Activated CD8-positive, alpha-beta T cell treated with anti-CD3 and anti-CD28 coated beads for 36 hours (primary cell): ENCODE data around the gene SPC25. TPM values are rescaled to one million over a fixed set of nuclear protein-coding genes. Genes with fewer than 3 reads are reported as not detected.

Source experiments
- ATAC-seq: fragments of 200-7000 bp; cut with Tn5 transposase; one replicate; pipeline ENCODE4 v1.10.0; 2021; ENCODE audit warnings: mild to moderate bottlenecking, moderate library complexity
- CTCF ChIA-PET: fragments of 350-600 bp; sonication (Branson Sonifier 250); formaldehyde crosslinking; loops from one replicate; lab custom pipeline; 2021; ENCODE audit warnings: antibody characterized with exemption; lab: Charles Lee
- POLR2A ChIA-PET: fragments of 350-600 bp; sonication (Branson Sonifier 250); formaldehyde crosslinking; loops from one replicate; lab custom pipeline; 2021; ENCODE audit warnings: antibody characterized with exemption; lab: Charles Lee
- DNase-seq: peaks from one replicate; pipeline ENCODE4 v3.0.0-alpha.2; 2020
- H3K27ac Mint-ChIP-seq: one replicate; pipeline ENCODE4 v1.8.0; 2021; ENCODE audit warnings: mild to moderate bottlenecking, mixed read lengths
- H3K27me3 Mint-ChIP-seq: one replicate; pipeline ENCODE4 v1.8.0; 2021; ENCODE audit warnings: mixed read lengths
- H3K36me3 Mint-ChIP-seq: one replicate; pipeline ENCODE4 v1.8.0; 2021; ENCODE audit warnings: low read depth, mixed read lengths
- H3K4me1 Mint-ChIP-seq: one replicate; pipeline ENCODE4 v1.8.0; 2021; ENCODE audit warnings: low read depth, mixed read lengths
- H3K4me3 Mint-ChIP-seq: one replicate; pipeline ENCODE4 v1.8.0; 2021; ENCODE audit warnings: mild to moderate bottlenecking, moderate library complexity, mixed read lengths
- H3K9me3 Mint-ChIP-seq: one replicate; pipeline ENCODE4 v1.8.0; 2021; ENCODE audit warnings: mixed read lengths
- intact Hi-C: fragments of 100-400 bp; cut with micrococcal nuclease; formaldehyde crosslinking; loops from one replicate; pipeline ENCODE4 v1.10.0; 2022
- total RNA-seq, 2 experiments: library from RNA; stranded (reverse); gene quantifications; one replicate each; pipeline ENCODE4 v1.2.3, GENCODE V29; 2021
- TF ChIP-seq, protein P1 (sequence below): fragments of 200-600 bp; IDR thresholded peaks from one replicate; pipeline ENCODE4 v1.8.0; 2022; ENCODE audit warnings: antibody characterized with exemption, mild to moderate bottlenecking

SPC25 gene
- total RNA-seq, 2 experiments from 2014 or later, result 32.0 to 35.6 TPM

DNA sequence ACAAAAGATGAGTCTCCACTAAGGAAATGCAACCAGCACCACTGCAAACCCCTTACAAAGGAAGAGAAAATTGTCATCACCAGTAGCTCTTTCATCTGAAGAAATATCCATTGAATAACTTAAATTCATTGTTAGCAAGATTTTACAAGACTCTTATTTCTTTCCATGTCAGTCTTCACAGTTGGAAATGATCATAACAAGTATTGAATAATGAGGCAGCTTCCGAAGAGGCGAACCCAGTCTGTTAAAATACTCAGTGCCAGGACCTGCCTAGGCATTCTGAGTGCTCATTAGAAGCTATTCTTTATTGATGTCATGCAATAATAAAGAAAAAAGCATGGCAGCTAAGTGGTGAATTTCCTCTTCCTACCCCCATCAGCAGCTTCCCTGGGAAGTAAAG lies 54.3 kb downstream of the SPC25 start:
- ChIA-PET POLR2A (no interaction called here), CTCF (no interaction called here)
- H3K4me1 Mint-ChIP-seq, result no peaks in the 10 kb centered on the region
- intact Hi-C loops, result no loop called here
- TF ChIP-seq, protein P1, sequence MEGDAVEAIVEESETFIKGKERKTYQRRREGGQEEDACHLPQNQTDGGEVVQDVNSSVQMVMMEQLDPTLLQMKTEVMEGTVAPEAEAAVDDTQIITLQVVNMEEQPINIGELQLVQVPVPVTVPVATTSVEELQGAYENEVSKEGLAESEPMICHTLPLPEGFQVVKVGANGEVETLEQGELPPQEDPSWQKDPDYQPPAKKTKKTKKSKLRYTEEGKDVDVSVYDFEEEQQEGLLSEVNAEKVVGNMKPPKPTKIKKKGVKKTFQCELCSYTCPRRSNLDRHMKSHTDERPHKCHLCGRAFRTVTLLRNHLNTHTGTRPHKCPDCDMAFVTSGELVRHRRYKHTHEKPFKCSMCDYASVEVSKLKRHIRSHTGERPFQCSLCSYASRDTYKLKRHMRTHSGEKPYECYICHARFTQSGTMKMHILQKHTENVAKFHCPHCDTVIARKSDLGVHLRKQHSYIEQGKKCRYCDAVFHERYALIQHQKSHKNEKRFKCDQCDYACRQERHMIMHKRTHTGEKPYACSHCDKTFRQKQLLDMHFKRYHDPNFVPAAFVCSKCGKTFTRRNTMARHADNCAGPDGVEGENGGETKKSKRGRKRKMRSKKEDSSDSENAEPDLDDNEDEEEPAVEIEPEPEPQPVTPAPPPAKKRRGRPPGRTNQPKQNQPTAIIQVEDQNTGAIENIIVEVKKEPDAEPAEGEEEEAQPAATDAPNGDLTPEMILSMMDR, result no peak
- DNase-seq (no peak), ATAC-seq (no peak)
- H3K27me3 Mint-ChIP-seq, result no peaks in the 10 kb centered on the region
- H3K27ac Mint-ChIP-seq, result no peak overlapping the region
- no peaks in the 10 kb centered on the region for H3K36me3 Mint-ChIP-seq
- no peaks in the 10 kb centered on the region for H3K9me3 Mint-ChIP-seq
- H3K4me3 Mint-ChIP-seq, result no peak overlapping the region

DNA sequence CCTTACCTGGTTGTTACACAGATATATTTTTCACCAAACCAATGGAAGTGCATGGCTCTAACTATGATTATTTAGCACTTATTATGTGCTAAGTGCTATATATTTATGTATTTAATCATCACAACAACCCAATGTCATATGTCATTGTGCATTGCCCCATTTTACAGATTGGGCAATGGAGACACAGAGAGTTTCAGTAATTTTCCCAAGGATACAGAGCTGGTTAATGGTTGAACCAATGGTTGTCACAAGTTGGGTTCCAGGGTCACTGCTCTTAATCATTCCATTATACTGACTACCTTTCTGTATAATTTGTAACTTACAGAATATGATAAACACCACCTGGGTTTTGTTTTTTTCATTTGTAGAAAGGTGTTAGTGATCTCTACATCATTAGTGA lies 58.6 kb downstream of the SPC25 start:
- ChIA-PET CTCF (no interaction called here), POLR2A (no interaction called here)
- intact Hi-C loops, result no loop called here
- Mint-ChIP-seq H3K27ac (no peak overlapping the region), H3K36me3 (no peaks in the 10 kb centered on the region), H3K4me1 (no peaks in the 10 kb centered on the region), H3K27me3 (no peaks in the 10 kb centered on the region), H3K4me3 (no peak overlapping the region), H3K9me3 (no peaks in the 10 kb centered on the region)
- TF ChIP-seq, protein P1, result no peak
- ATAC-seq, result no peak
- DNase-seq, result no peak

DNA sequence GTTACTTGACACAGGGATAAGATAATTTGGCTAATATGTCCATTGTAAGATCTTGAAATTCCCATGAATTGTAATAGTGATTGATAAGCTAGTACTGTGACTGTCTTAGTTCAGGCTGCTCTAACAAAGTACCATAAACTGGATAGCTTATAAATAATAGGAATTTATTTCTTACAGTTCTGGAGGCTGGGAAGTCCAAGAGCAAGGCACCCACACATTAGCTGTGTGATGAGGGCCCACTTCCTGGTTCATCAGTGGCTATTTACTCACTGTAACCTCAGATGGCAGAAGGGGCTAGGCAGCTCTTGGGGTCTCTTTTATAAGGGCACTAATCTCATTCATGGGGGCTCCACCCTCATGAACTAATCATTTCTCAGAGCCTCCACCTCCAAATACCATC lies 59.3 kb downstream of the SPC25 start:
- H3K4me3 Mint-ChIP-seq, result no peak overlapping the region
- no peaks in the 10 kb centered on the region for H3K27me3 Mint-ChIP-seq
- intact Hi-C loops, result no loop called here
- TF ChIP-seq, protein P1, result no peak
- no peaks in the 10 kb centered on the region for H3K4me1 Mint-ChIP-seq
- ATAC-seq (no peak), DNase-seq (no peak)
- H3K9me3 Mint-ChIP-seq, result no peaks in the 10 kb centered on the region
- no peaks in the 10 kb centered on the region for H3K36me3 Mint-ChIP-seq
- POLR2A ChIA-PET, result no interaction called here
- CTCF ChIA-PET, result no interaction called here
- no peak overlapping the region for H3K27ac Mint-ChIP-seq

DNA sequence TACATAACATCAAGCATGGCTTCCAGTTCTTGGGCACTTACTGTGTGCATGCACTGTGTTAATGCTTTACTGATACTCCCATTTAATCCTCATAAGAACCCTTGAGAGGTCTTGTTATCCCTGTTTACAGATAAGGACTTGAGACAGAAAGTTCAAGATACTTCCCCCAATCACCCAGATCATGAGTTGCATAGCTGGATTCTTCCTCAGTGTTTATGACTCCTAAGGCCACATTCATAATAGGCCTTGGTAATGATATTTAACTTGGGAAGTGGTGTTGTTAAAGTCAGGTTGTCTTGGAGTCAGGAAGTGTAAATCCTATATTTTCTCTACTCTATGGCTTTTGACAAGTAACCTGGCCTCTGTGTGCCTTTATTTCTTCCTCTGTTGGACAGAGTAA lies 65.1 kb downstream of the SPC25 start:
- intact Hi-C loops, result no loop called here
- H3K4me1 Mint-ChIP-seq, result no peaks in the 10 kb centered on the region
- ChIA-PET POLR2A (no interaction called here), CTCF (no interaction called here)
- TF ChIP-seq, protein P1, result no peak
- no peak overlapping the region for H3K27ac Mint-ChIP-seq
- H3K27me3 Mint-ChIP-seq, result no peaks in the 10 kb centered on the region
- DNase-seq, result no peak
- no peak for ATAC-seq
- H3K9me3 Mint-ChIP-seq, result no peaks in the 10 kb centered on the region
- H3K4me3 Mint-ChIP-seq, result no peak overlapping the region
- no peaks in the 10 kb centered on the region for H3K36me3 Mint-ChIP-seq

DNA sequence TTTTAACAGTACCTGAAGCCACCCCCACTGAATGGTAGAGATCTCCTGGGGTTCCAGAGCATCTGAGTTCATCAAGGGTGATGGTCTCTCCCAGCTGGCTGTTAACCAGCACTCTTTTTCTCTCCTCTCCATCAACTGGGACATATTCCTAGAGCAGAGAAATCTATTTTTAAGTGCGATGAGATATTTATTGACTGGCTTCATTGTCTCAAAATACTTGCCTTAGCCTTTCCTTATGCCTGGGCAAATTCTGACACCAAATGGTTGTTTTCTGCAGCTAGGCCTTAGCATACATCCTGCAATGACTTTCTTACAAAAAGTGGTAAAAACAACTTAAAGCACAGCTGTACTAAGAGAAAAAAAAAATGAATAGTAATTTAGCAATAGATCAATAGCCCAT lies 68.2 kb downstream of the SPC25 start:
- no peak for DNase-seq
- no peaks in the 10 kb centered on the region for H3K27me3 Mint-ChIP-seq
- ChIA-PET POLR2A (no interaction called here), CTCF (no interaction called here)
- intact Hi-C loops, result no loop called here
- H3K4me1 Mint-ChIP-seq, result no peaks in the 10 kb centered on the region
- no peak for ATAC-seq
- H3K4me3 Mint-ChIP-seq, result no peak overlapping the region
- H3K9me3 Mint-ChIP-seq, result no peaks in the 10 kb centered on the region
- TF ChIP-seq, protein P1, result no peak
- H3K36me3 Mint-ChIP-seq, result no peaks in the 10 kb centered on the region
- H3K27ac Mint-ChIP-seq, result no peak overlapping the region
